K562 (cell line): ENCODE measurements around the gene ACADVL. TPM values are rescaled to one million over a fixed set of nuclear protein-coding genes. Genes with fewer than 3 reads are reported as not detected.

ENCODE experiments used
- BRD4 ChIP-seq: fragments of 200-600 bp; sonication (generic); IDR thresholded peaks from 2 replicates; pipeline ENCODE4 v1.6.1; 2017; ENCODE audit warnings: inconsistent platforms
- CBFA2T3 ChIP-seq: fragments of 450-650 bp; IDR thresholded peaks from 2 replicates; pipeline ENCODE4 v1.6.1; 2017
- CGGBP1 ChIP-seq: fragments of 250-450 bp; sonication (Bioruptor Pico); IDR thresholded peaks from 2 replicates; pipeline ENCODE4 v1.9.0; 2021; ENCODE audit warnings: mild to moderate bottlenecking
- E2F8 ChIP-seq: fragments of 450-650 bp; IDR thresholded peaks from 2 replicates; pipeline ENCODE4 v1.7.1; 2018; ENCODE audit warnings: mild to moderate bottlenecking, low read depth; ENCODE audit not compliant: partially characterized antibody
- ERF ChIP-seq: fragments of 450-650 bp; formaldehyde crosslinking; IDR thresholded peaks from 2 replicates; pipeline ENCODE4 v1.4.0; 2020; ENCODE audit warnings: mild to moderate bottlenecking, mixed read lengths
- GATAD2B ChIP-seq: fragments of 450-650 bp; IDR thresholded peaks from 2 replicates; pipeline ENCODE4 v1.6.1; 2017; ENCODE audit warnings: mild to moderate bottlenecking, borderline replicate concordance
- HMBOX1 ChIP-seq: sonication (generic); IDR thresholded peaks from 2 replicates; pipeline ENCODE4 v1.6.1; 2016
- HMGXB4 ChIP-seq: sonication (generic); formaldehyde crosslinking; IDR thresholded peaks from 2 replicates; pipeline ENCODE4 v1.8.1; 2023; ENCODE audit warnings: mild to moderate bottlenecking, missing genetic modification reagents
- NFE2 ChIP-seq: IDR thresholded peaks from 2 replicates; pipeline ENCODE4 v1.6.1; 2014; ENCODE audit warnings: antibody characterized with exemption, low read depth
- NONO ChIP-seq, 2 experiments: fragments of 200-400 bp in 1 of 2; fragments of 450-650 bp in 1 of 2; formaldehyde crosslinking in 1 of 2; IDR thresholded peaks; 2 replicates each; pipeline ENCODE4 v1.6.1; 2017; ENCODE audit warnings: low read depth in 2 of 2, mild to moderate bottlenecking in 2 of 2, moderate library complexity in 2 of 2, low read length in 1 of 2
- NRF1 ChIP-seq, 2 experiments: fragments of 450-650 bp; IDR thresholded peaks in 1 of 2; conservative IDR thresholded peaks in 1 of 2; 2 replicates each; pipeline ENCODE4 v1.6.1; 2014; ENCODE audit warnings: mild to moderate bottlenecking in 2 of 2
- PHTF2 ChIP-seq: fragments of 250-450 bp; sonication (Bioruptor Pico); IDR thresholded peaks from 2 replicates; pipeline ENCODE4 v1.5.0; 2021; ENCODE audit warnings: mild to moderate bottlenecking
- SRF ChIP-seq, 2 experiments: fragments of 250-450, 450-650 bp in 1 of 2; sonication (Bioruptor Pico) in 1 of 2; sonication (generic) in 1 of 2; formaldehyde crosslinking; IDR thresholded peaks; 2 replicates each; pipeline versions ENCODE4 v1.5.0 to v1.5.1; 2020 to 2022; ENCODE audit warnings: mild to moderate bottlenecking in 1 of 2, missing genetic modification reagents in 1 of 2
- SRSF1 ChIP-seq: fragments of 200-400 bp; formaldehyde crosslinking; IDR thresholded peaks from 2 replicates; pipeline ENCODE4 v1.6.1; 2017; ENCODE audit warnings: mild to moderate bottlenecking, low read depth, low read length, moderate library complexity
- TCF7 ChIP-seq: sonication (generic); IDR thresholded peaks from 2 replicates; pipeline ENCODE4 v1.6.1; 2016; ENCODE audit warnings: antibody characterized with exemption, borderline replicate concordance
- TFAP4 ChIP-seq: sonication (generic); formaldehyde crosslinking; IDR thresholded peaks from 2 replicates; pipeline ENCODE4 v1.8.0; 2022; ENCODE audit warnings: missing genetic modification reagents, mild to moderate bottlenecking, moderate library complexity, borderline replicate concordance
- ZFX ChIP-seq: sonication (generic); formaldehyde crosslinking; IDR thresholded peaks from 2 replicates; pipeline ENCODE4 v1.8.0; 2022; ENCODE audit warnings: mild to moderate bottlenecking, missing genetic modification reagents, moderate library complexity
- ZNF280A ChIP-seq: fragments of 450-650 bp; IDR thresholded peaks from 2 replicates; pipeline ENCODE4 v1.6.1; 2018; ENCODE audit warnings: mild to moderate bottlenecking, low read depth; ENCODE audit not compliant: partially characterized antibody
- ZNF695 ChIP-seq: fragments of 450-650 bp; formaldehyde crosslinking; IDR thresholded peaks from 2 replicates; pipeline ENCODE4 v1.4.0; 2020; ENCODE audit warnings: mild to moderate bottlenecking, moderate library complexity
- polyA plus RNA-seq, 8 experiments: library from polyadenylated mRNA; depleted of rRNA in 4 of 8; stranded (reverse) in 5 of 8; unstranded in 3 of 8; fragments of >200 nt; fragmentation: Nextera tagmentation in 2 of 8; fragmentation: Illumina TruSeq in 1 of 8; extraction: Ambion mirVana in 2 of 8; extraction: Trizol in 1 of 8; gene quantifications; 2 replicates each; pipeline versions ENCODE4 v1.2.1 to v1.2.3, GENCODE V29; 2011 to 2014; ENCODE audit warnings: inconsistent platforms in 1 of 8, missing spikeins in 1 of 8
- total RNA-seq, 7 experiments: library from RNA; depleted of rRNA in 6 of 7; stranded (reverse); fragments of >200 nt in 6 of 7; fragmentation: Illumina TruSeq in 2 of 7; extraction: Trizol in 2 of 7; gene quantifications; 2 replicates each; pipeline versions ENCODE4 v1.2.1 to v1.2.3, GENCODE V29; 2011 to 2021; ENCODE audit warnings: low replicate concordance in 1 of 7

ACADVL gene
- total and polyA plus RNA-seq, 9 of the 15 experiments (the other 6 are each of a cell fraction or from before 2014, with no cell fraction given): 25.5 to 449 (median 214) TPM

- TF ChIP-seq E2F8 (peak; percentile 29), HMGXB4 (CRISPR knock-in tag) (no peak), ZNF280A (no peak), SRF (CRISPR knock-in tag; IDR thresholded peaks at IDR 0.05) (no peak), TFAP4 (CRISPR knock-in tag) (peak; percentile 74), ERF (no peak), GATAD2B (peak; percentile 51; the same call in 1 of the 2 replicates), ZNF695 (CRISPR knock-in tag) (no peak), CGGBP1 (no peak), HMBOX1 (no peak), SRSF1 (no peak), NONO (IDR thresholded peaks at IDR 0.05; ENCODE audit: low read depth in 2 of 2, low read length in 1 of 2) (0 out of 4 replicates have a peak, but pooled peaks of 1 of the 2 experiments have one; percentile 23), ZFX (CRISPR knock-in tag) (peak; percentile 94), TCF7 (no peak), NFE2 (no peak), BRD4 (no peak; the same call in 1 of the 2 replicates), PHTF2 (CRISPR knock-in tag) (no peak), CBFA2T3 (no peak), NRF1 (conservative IDR thresholded peaks at IDR 0.05 in 1 of 2, IDR thresholded peaks at IDR 0.05 in 1 of 2) (no peak)
Observed at GRCh38 chr17:7252176-7253043, 32.7 kb downstream of the ACADVL start, which contains the start of gene ELP5 (continued).
